H9 (cell line): ENCODE measurements around the gene ZNF628. TPM values are rescaled to one million over a fixed set of nuclear protein-coding genes. Genes with fewer than 3 reads are reported as not detected.

Experiments
- DNase-seq: peaks from one replicate; pipeline ENCODE4 v3.0.0-alpha.2; 2017
- H2AFZ ChIP-seq: one replicate; pipeline ENCODE4 v1.6.1; 2013; ENCODE audit warnings: mild to moderate bottlenecking, low read length, control low read depth, moderate library complexity
- H2AK5ac ChIP-seq: 2 replicates; pipeline ENCODE4 v1.6.1; 2013; ENCODE audit warnings: low read length, control low read depth, mixed read lengths; ENCODE audit not compliant: insufficient read length
- H2BK120ac ChIP-seq: one replicate; pipeline ENCODE4 v1.6.1; 2013; ENCODE audit warnings: low read depth, mild to moderate bottlenecking, low read length, control low read depth, inconsistent platforms; ENCODE audit not compliant: poor library complexity, severe bottlenecking
- H2BK12ac ChIP-seq: 2 replicates; pipeline ENCODE4 v1.6.1; 2013; ENCODE audit warnings: low read length, control low read depth, mixed read lengths, low read depth; ENCODE audit not compliant: insufficient read length
- H2BK15ac ChIP-seq: 2 replicates; pipeline ENCODE4 v1.6.1; 2013; ENCODE audit warnings: low read depth, low read length, control low read depth
- H2BK20ac ChIP-seq: one replicate; pipeline ENCODE4 v1.6.1; 2013; ENCODE audit warnings: low read depth, mild to moderate bottlenecking, low read length, control low read depth, inconsistent platforms; ENCODE audit not compliant: poor library complexity, severe bottlenecking
- H2BK5ac ChIP-seq: 2 replicates; pipeline ENCODE4 v1.6.1; 2013; ENCODE audit warnings: low read length, control low read depth, mixed read lengths; ENCODE audit not compliant: insufficient read length
- H3K14ac ChIP-seq: 2 replicates; pipeline ENCODE4 v1.6.1; 2013; ENCODE audit warnings: low read length, control low read depth; ENCODE audit not compliant: insufficient read depth
- H3K18ac ChIP-seq: 2 replicates; pipeline ENCODE4 v1.6.1; 2013; ENCODE audit warnings: low read depth, mild to moderate bottlenecking, mixed read lengths, low read length, control low read depth; ENCODE audit not compliant: insufficient read length
- H3K23ac ChIP-seq: 2 replicates; pipeline ENCODE4 v1.6.1; 2013; ENCODE audit warnings: low read length, control low read depth, mixed read lengths, low read depth; ENCODE audit not compliant: insufficient read length
- H3K23me2 ChIP-seq: 2 replicates; pipeline ENCODE4 v1.6.1; 2013; ENCODE audit warnings: low read depth, mild to moderate bottlenecking, mixed read lengths, low read length, control low read depth; ENCODE audit not compliant: insufficient read length, poor library complexity, severe bottlenecking
- H3K27ac ChIP-seq: 2 replicates; pipeline ENCODE4 v1.5.1; 2013; ENCODE audit warnings: low read length, control low read depth, mixed read lengths, low read depth; ENCODE audit not compliant: insufficient read length
- H3K27me3 ChIP-seq: 2 replicates; pipeline ENCODE4 v1.6.1; 2013; ENCODE audit warnings: low read length, control low read depth, inconsistent platforms; ENCODE audit not compliant: insufficient read depth
- H3K4ac ChIP-seq: 2 replicates; pipeline ENCODE4 v1.6.1; 2013; ENCODE audit warnings: low read depth, mild to moderate bottlenecking, control low read depth, inconsistent platforms, low read length, moderate library complexity
- H3K4me1 ChIP-seq: 2 replicates; pipeline ENCODE4 v1.6.1; 2013; ENCODE audit warnings: low read length, control low read depth, inconsistent platforms; ENCODE audit not compliant: insufficient read depth
- H3K4me2 ChIP-seq: 2 replicates; pipeline ENCODE4 v1.6.1; 2013; ENCODE audit warnings: low read length, control low read depth, mixed read lengths; ENCODE audit not compliant: insufficient read length, insufficient read depth
- H3K56ac ChIP-seq: 2 replicates; pipeline ENCODE4 v1.6.1; 2013; ENCODE audit warnings: low read depth, mild to moderate bottlenecking, mixed read lengths, low read length, control low read depth; ENCODE audit not compliant: insufficient read length
- H3K79me1 ChIP-seq: 2 replicates; pipeline ENCODE4 v1.6.1; 2013; ENCODE audit warnings: low read depth, mild to moderate bottlenecking, moderate library complexity, low read length, control low read depth, inconsistent platforms; ENCODE audit not compliant: insufficient read depth, poor library complexity, severe bottlenecking
- H3K79me2 ChIP-seq: 2 replicates; pipeline ENCODE4 v1.6.1; 2013; ENCODE audit warnings: low read length, control low read depth, inconsistent platforms; ENCODE audit not compliant: insufficient read depth
- H3K9ac ChIP-seq: 2 replicates; pipeline ENCODE4 v1.6.1; 2013; ENCODE audit warnings: low read length, control low read depth, mixed read lengths; ENCODE audit not compliant: insufficient read length; ENCODE audit errors: extremely low read depth
- H3K9me3 ChIP-seq: one replicate; pipeline ENCODE4 v1.6.1; 2013; ENCODE audit warnings: low read depth, low read length, inconsistent platforms; ENCODE audit not compliant: control insufficient read depth
- H3T11ph ChIP-seq: one replicate; pipeline ENCODE4 v1.6.1; 2013; ENCODE audit warnings: mild to moderate bottlenecking, low read length, control low read depth, inconsistent platforms
- H4K20me1 ChIP-seq: one replicate; pipeline ENCODE4 v1.6.1; 2013; ENCODE audit not compliant: control insufficient read depth, insufficient read length, insufficient read depth
- H4K5ac ChIP-seq: 2 replicates; pipeline ENCODE4 v1.6.1; 2013; ENCODE audit warnings: low read depth, mild to moderate bottlenecking, mixed read lengths, low read length, control low read depth; ENCODE audit not compliant: insufficient read length
- H4K8ac ChIP-seq: replicated peaks from 2 replicates; pipeline ENCODE4 v1.6.1; 2013; ENCODE audit warnings: low read length, control low read depth, mixed read lengths, low read depth; ENCODE audit not compliant: insufficient read length
- H4K91ac ChIP-seq: 2 replicates; pipeline ENCODE4 v1.6.1; 2013; ENCODE audit warnings: low read depth, mild to moderate bottlenecking, moderate library complexity, mixed read lengths, low read length, control low read depth; ENCODE audit not compliant: insufficient read length
- H3K27ac Mint-ChIP-seq, 3 experiments: 2 replicates in 2 of 3; 3 replicates in 1 of 3; pipeline ENCODE4 v1.8.0; 2020 to 2021; ENCODE audit warnings: mixed read lengths in 3 of 3, mild to moderate bottlenecking in 1 of 3, moderate library complexity in 1 of 3
- H3K27me3 Mint-ChIP-seq: 2 replicates; pipeline ENCODE4 v1.8.0; 2021; ENCODE audit warnings: low read depth, mild to moderate bottlenecking, moderate library complexity, mixed read lengths
- H3K36me3 Mint-ChIP-seq, 3 experiments: 2 replicates in 2 of 3; 3 replicates in 1 of 3; pipeline ENCODE4 v1.8.0; 2020 to 2021; ENCODE audit warnings: low read depth in 3 of 3, mixed read lengths in 3 of 3; ENCODE audit not compliant: insufficient read depth in 1 of 3
- H3K4me1 Mint-ChIP-seq, 2 experiments: 2 replicates each; pipeline ENCODE4 v1.8.0; 2020; ENCODE audit warnings: mixed read lengths in 2 of 2
- H3K4me3 Mint-ChIP-seq, 2 experiments: 2 replicates in 1 of 2; 3 replicates in 1 of 2; pipeline ENCODE4 v1.8.0; 2020 to 2021; ENCODE audit warnings: mild to moderate bottlenecking in 2 of 2, mixed read lengths in 2 of 2, moderate library complexity in 1 of 2
- H3K9me3 Mint-ChIP-seq, 2 experiments: 2 replicates in 1 of 2; 3 replicates in 1 of 2; pipeline ENCODE4 v1.8.0; 2020; ENCODE audit warnings: mild to moderate bottlenecking in 2 of 2, mixed read lengths in 2 of 2, moderate library complexity in 1 of 2
- CTCF ChIP-seq: fragments of 200-600 bp; sonication (generic); conservative IDR thresholded peaks from 3 replicates; pipeline ENCODE4 v1.8.0; 2021; ENCODE audit warnings: antibody characterized with exemption, mild to moderate bottlenecking
- WGBS: extraction: QIAGEN DNeasy Blood & Tissue Kit; methylation state at CpG from one replicate; pipeline ENCODE4 v1.1.7; 2013; ENCODE audit warnings: missing lambda C conversion rate, low lambda C conversion rate, mixed read lengths; ENCODE audit not compliant: insufficient read length; ENCODE audit errors: extremely low coverage; 5-methylcytosine and 5-hydroxymethylcytosine counted together
- total RNA-seq: library from RNA; stranded (reverse); gene quantifications from 2 replicates; pipeline ENCODE4 v1.2.1, GENCODE V29; 2021

ZNF628 gene
- total RNA-seq, 1 experiment from 2014 or later: 16.6 TPM

- H3T11ph ChIP-seq: no peak overlapping the region
- no peaks in the 10 kb centered on the region for H3K79me1 ChIP-seq
- H2AFZ ChIP-seq: no peak overlapping the region
- no peak overlapping the region for H3K4ac ChIP-seq
- no peak overlapping the region for H3K4me3 Mint-ChIP-seq
- no peak overlapping the region for H2BK12ac ChIP-seq
- no peaks in the 10 kb centered on the region for H3K27me3 ChIP-seq
- H2BK20ac ChIP-seq: no peak overlapping the region
- H2BK15ac ChIP-seq: no peak overlapping the region
- H3K9ac ChIP-seq: no peak overlapping the region
- no peaks in the 10 kb centered on the region for H3K23me2 ChIP-seq
- no CpG with 5 or more reads among the region's 26 CpGs for WGBS
- no peak overlapping the region for H3K27ac Mint-ChIP-seq
- H2BK120ac ChIP-seq: no peak overlapping the region
- no peak for DNase-seq
- no peak for TF ChIP-seq CTCF
- H4K8ac ChIP-seq: no peak overlapping the region
- H2AK5ac ChIP-seq: no peak overlapping the region
- no peak overlapping the region for H3K27ac ChIP-seq
- no peak overlapping the region for H2BK5ac ChIP-seq
- no peaks in the 10 kb centered on the region for H4K20me1 ChIP-seq
- H4K91ac ChIP-seq: no peak overlapping the region
- H3K18ac ChIP-seq: no peak overlapping the region
- peaks cover 4% of the 10 kb centered on the region; the same call in 1 of the 2 replicates for H3K27me3 Mint-ChIP-seq
- H3K9me3 Mint-ChIP-seq: no peaks in the 10 kb centered on the region
- no peak overlapping the region for H4K5ac ChIP-seq
- no peaks in the 10 kb centered on the region for H3K36me3 Mint-ChIP-seq
- H3K79me2 ChIP-seq: no peaks in the 10 kb centered on the region
- H3K14ac ChIP-seq: no peak overlapping the region
- H3K4me1 Mint-ChIP-seq: peaks cover 0 to 7% of the 10 kb centered on the region in 2 experiments; a peak in 2 of 4 replicates
- no peak overlapping the region for H3K23ac ChIP-seq
- no peak overlapping the region for H3K56ac ChIP-seq
- no peak overlapping the region for H3K4me2 ChIP-seq
- H3K9me3 ChIP-seq: no peaks in the 10 kb centered on the region
- no peaks in the 10 kb centered on the region; the same call in 1 of the 2 replicates for H3K4me1 ChIP-seq
These were observed 54.6 kb downstream of the ZNF628 start for GRCh38 chr19:55530996-55531395.

Other genes starting within 250 kb of the ZNF628 start
- 3.6 and 4.5 TPM in 2 replicates for gene TMEM86B, start 247.9 kb upstream of the ZNF628 start, total RNA-seq
- gene PPP6R1, start 217.6 kb upstream of the ZNF628 start, total RNA-seq: 76.2 and 79.7 TPM in 2 replicates
- 47.4 and 50.7 TPM in 2 replicates for gene HSPBP1, start 196.5 kb upstream of the ZNF628 start, total RNA-seq
- gene BRSK1, start 192.6 kb upstream of the ZNF628 start, total RNA-seq: 43.5 and 47.0 TPM in 2 replicates
- gene TMEM150B, start 151.3 kb upstream of the ZNF628 start, total RNA-seq: 0.63 TPM in 1 of 2 replicates, not detected in the other
- gene KMT5C, start 136.7 kb upstream of the ZNF628 start, total RNA-seq: 53.7 and 54.5 TPM in 2 replicates
- 4.0 and 5.0 TPM in 2 replicates for gene COX6B2, start 121.9 kb upstream of the ZNF628 start, total RNA-seq
- gene GARIN5B, start 113.4 kb upstream of the ZNF628 start, total RNA-seq: 0.13 and 0.15 TPM in 2 replicates
- gene IL11, start 106.2 kb upstream of the ZNF628 start, total RNA-seq: 3.8 and 3.9 TPM in 2 replicates
- 1.5 and 1.6 TPM in 2 replicates for gene TMEM190, start 99.8 kb upstream of the ZNF628 start, total RNA-seq
- gene TMEM238, start 92.3 kb upstream of the ZNF628 start, total RNA-seq: 3.8 and 4.8 TPM in 2 replicates
- gene RPL28, start 90.7 kb upstream of the ZNF628 start, total RNA-seq: 2,076 and 2,130 TPM in 2 replicates
- 391 and 393 TPM in 2 replicates for gene UBE2S, start 68.8 kb upstream of the ZNF628 start, total RNA-seq
- gene SHISA7, start 33.3 kb upstream of the ZNF628 start, total RNA-seq: 0.31 TPM in 2 replicates
- 68.2 and 72.2 TPM in 2 replicates for gene ISOC2, start 15.0 kb upstream of the ZNF628 start, total RNA-seq
- gene C19orf85, start 11.9 kb upstream of the ZNF628 start, total RNA-seq: 1.2 and 2.1 TPM in 2 replicates
- 48.7 and 51.2 TPM in 2 replicates for gene NAT14, start 8.6 kb downstream of the ZNF628 start, total RNA-seq
- 2.5 and 3.2 TPM in 2 replicates for gene SSC5D, start 11.8 kb downstream of the ZNF628 start, total RNA-seq
- 2.5 and 2.8 TPM in 2 replicates for gene SBK2, start 60.5 kb downstream of the ZNF628 start, total RNA-seq
- gene SBK3, start 68.9 kb downstream of the ZNF628 start, total RNA-seq: 0.48 and 0.70 TPM in 2 replicates
- gene ZNF579, start 104.2 kb downstream of the ZNF628 start, total RNA-seq: 19.9 and 21.5 TPM in 2 replicates
- 21.5 and 25.2 TPM in 2 replicates for gene FIZ1, start 122.9 kb downstream of the ZNF628 start, total RNA-seq
- 2.9 and 3.0 TPM in 2 replicates for gene ZNF524, start 123.7 kb downstream of the ZNF628 start, total RNA-seq
- gene ZNF865, start 129.0 kb downstream of the ZNF628 start, total RNA-seq: 13.8 and 14.3 TPM in 2 replicates
- gene ZNF784, start 147.9 kb downstream of the ZNF628 start, total RNA-seq: 9.9 and 10.7 TPM in 2 replicates
- 22.4 and 22.8 TPM in 2 replicates for gene ZNF580, start 164.4 kb downstream of the ZNF628 start, total RNA-seq
- 65.1 and 68.0 TPM in 2 replicates for gene ZNF581, start 167.0 kb downstream of the ZNF628 start, total RNA-seq
- 19.9 and 20.0 TPM in 2 replicates for gene CCDC106, start 171.6 kb downstream of the ZNF628 start, total RNA-seq
- gene U2AF2, start 178.4 kb downstream of the ZNF628 start, total RNA-seq: 321 and 342 TPM in 2 replicates
- gene EPN1, start 198.6 kb downstream of the ZNF628 start, total RNA-seq: 158 and 159 TPM in 2 replicates